ENCODE results near the gene HSPB9.

DNA sequence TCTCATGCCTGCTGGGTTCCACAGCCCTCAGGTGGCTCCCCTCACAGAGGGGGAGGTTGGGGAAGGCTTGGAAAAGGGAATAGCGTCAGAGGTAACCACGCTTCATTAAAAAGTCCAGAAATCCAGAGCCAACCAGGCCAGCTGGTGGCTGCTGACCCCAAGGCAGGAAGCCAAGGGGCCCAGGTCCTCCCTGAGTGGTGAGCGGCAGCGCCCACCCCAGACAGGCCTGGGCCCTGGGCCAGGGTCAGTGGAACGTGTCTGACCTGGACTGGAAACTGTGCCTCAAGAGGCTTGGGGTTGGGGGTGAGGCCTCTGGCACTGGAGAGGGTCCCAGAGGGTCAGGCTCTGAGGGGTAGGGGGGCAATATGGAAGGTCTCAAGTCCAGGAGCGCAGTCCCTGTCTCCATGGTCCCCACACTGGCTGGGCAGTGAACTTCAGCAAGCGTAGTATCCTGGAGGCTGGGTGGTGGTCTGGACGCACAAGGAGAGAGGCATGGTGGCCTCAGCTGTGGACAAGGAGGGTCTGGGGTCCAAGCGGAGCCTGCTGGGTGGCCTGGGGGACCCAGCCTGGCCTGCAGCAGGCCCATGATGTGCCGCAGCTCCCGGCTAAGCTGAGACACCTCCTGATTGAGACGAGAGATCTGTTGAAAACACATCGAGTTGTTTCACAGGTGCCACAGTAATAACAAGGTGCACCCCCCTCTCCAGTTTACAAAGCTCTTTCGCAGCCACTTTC is 37.4 kb downstream of the HSPB9 start:
- TF ChIP-seq, protein P1, sequence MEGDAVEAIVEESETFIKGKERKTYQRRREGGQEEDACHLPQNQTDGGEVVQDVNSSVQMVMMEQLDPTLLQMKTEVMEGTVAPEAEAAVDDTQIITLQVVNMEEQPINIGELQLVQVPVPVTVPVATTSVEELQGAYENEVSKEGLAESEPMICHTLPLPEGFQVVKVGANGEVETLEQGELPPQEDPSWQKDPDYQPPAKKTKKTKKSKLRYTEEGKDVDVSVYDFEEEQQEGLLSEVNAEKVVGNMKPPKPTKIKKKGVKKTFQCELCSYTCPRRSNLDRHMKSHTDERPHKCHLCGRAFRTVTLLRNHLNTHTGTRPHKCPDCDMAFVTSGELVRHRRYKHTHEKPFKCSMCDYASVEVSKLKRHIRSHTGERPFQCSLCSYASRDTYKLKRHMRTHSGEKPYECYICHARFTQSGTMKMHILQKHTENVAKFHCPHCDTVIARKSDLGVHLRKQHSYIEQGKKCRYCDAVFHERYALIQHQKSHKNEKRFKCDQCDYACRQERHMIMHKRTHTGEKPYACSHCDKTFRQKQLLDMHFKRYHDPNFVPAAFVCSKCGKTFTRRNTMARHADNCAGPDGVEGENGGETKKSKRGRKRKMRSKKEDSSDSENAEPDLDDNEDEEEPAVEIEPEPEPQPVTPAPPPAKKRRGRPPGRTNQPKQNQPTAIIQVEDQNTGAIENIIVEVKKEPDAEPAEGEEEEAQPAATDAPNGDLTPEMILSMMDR (IDR thresholded peaks at IDR 0.05 in 2 of 3, conservative IDR thresholded peaks at IDR 0.05 in 1 of 3; ENCODE audit: insufficient read depth in 2 of 3, low read depth in 1 of 3, low read length in 3 of 3): no peak
- TF ChIP-seq KAT2B (IDR thresholded peaks at IDR 0.05; ENCODE audit: low read depth, low read length): no peak
- no peak for TF ChIP-seq CREBBP (IDR thresholded peaks at IDR 0.05; ENCODE audit: low read depth, low read length)
- no peak for TF ChIP-seq DDX20 (tag; IDR thresholded peaks at IDR 0.05; ENCODE audit: low read depth)
- no peak for TF ChIP-seq POLR2A (conservative IDR thresholded peaks at IDR 0.05)
- TF ChIP-seq HDAC6 (IDR thresholded peaks at IDR 0.05; ENCODE audit: low read depth, low read length): no peak
- TF ChIP-seq ZNF121 (CRISPR knock-in tag; conservative IDR thresholded peaks at IDR 0.05): no peak
- TF ChIP-seq GTF2F1 (IDR thresholded peaks at IDR 0.05; ENCODE audit: low read depth, low read length): no peak
- no peak for TF ChIP-seq ETV5 (CRISPR knock-in tag; IDR thresholded peaks at IDR 0.05; ENCODE audit: low read depth)
- TF ChIP-seq, protein P2, sequence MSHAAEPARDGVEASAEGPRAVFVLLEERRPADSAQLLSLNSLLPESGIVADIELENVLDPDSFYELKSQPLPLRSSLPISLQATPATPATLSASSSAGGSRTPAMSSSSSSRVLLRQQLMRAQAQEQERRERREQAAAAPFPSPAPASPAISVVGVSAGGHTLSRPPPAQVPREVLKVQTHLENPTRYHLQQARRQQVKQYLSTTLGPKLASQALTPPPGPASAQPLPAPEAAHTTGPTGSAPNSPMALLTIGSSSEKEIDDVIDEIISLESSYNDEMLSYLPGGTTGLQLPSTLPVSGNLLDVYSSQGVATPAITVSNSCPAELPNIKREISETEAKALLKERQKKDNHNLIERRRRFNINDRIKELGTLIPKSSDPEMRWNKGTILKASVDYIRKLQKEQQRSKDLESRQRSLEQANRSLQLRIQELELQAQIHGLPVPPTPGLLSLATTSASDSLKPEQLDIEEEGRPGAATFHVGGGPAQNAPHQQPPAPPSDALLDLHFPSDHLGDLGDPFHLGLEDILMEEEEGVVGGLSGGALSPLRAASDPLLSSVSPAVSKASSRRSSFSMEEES (CRISPR knock-in tag; IDR thresholded peaks at IDR 0.05): no peak
- TF ChIP-seq MAFK (IDR thresholded peaks at IDR 0.05; ENCODE audit: low read length): no peak
- TF ChIP-seq NFE2L1 (tag; IDR thresholded peaks at IDR 0.05; ENCODE audit: borderline replicate concordance, low read depth): no peak
- TF ChIP-seq KLF6 (CRISPR knock-in tag; IDR thresholded peaks at IDR 0.05; ENCODE audit: borderline replicate concordance): no peak
